ENCODE results near the gene TUT1.
"Not testable (repeated sequence)": the region's sequence is repeated elsewhere in the genome, so short reads cannot be mapped to it uniquely, and the experiment has no call there.

Gene TUT1

GRCh38 chr11:62591448-62592145 lies at the start of gene TUT1:
TUT1 (minus strand) TSS chr11:62591523; CDS start chr11:62591485, 38 bp downstream.
- peak; percentile 89 to 91 for DNase-seq (ENCODE audit: low read depth in 2 of 2)

- DNase-seq (ENCODE audit: low read depth in 2 of 2): no peak
Observed at GRCh38 chr11:62632492-62632891, 41.2 kb upstream of the TUT1 start.

- DNase-seq (ENCODE audit: low read depth in 2 of 2): no peak
Observed at GRCh38 chr11:62627713-62628112, 36.4 kb upstream of the TUT1 start.

GRCh38 chr11:62622476-62623089 lies 31.3 kb upstream of the TUT1 start:
- DNase-seq (ENCODE audit: low read depth in 2 of 2): no peak

- DNase-seq (ENCODE audit: low read depth in 2 of 2): peak; percentile 97 to 98
Observed at GRCh38 chr11:62621567-62622470, 30.5 kb upstream of the TUT1 start, which contains the start of gene B3GAT3. B3GAT3 (minus strand) TSS chr11:62621986; CDS start chr11:62621947, 39 bp downstream.

GRCh38 chr11:62621027-62621566 lies 29.8 kb upstream of the TUT1 start:
- DNase-seq (ENCODE audit: low read depth in 2 of 2): no peak

- not testable (repeated sequence) for DNase-seq (ENCODE audit: low read depth in 2 of 2)
Observed at GRCh38 chr11:62616957-62617356, 25.6 kb upstream of the TUT1 start.

GRCh38 chr11:62615521-62615920 lies 24.2 kb upstream of the TUT1 start:
- no peak for DNase-seq (ENCODE audit: low read depth in 2 of 2)

GRCh38 chr11:62614275-62614674 lies 23.0 kb upstream of the TUT1 start:
- DNase-seq (ENCODE audit: low read depth in 2 of 2): no peak

GRCh38 chr11:62613291-62613778 lies 22.0 kb upstream of the TUT1 start:
- no peak for DNase-seq (ENCODE audit: low read depth in 2 of 2)

GRCh38 chr11:62612366-62613290 lies 21.3 kb upstream of the TUT1 start, which contains the start of the genes EML3 and ROM1:
EML3 (minus strand) TSS chr11:62612775; CDS start chr11:62612457, 318 bp downstream.
ROM1 (plus strand) TSS chr11:62613257; CDS start chr11:62613282, 25 bp downstream.
- DNase-seq (ENCODE audit: low read depth in 2 of 2): peak; percentile 78 to 84

GRCh38 chr11:62611705-62612365 lies 20.5 kb upstream of the TUT1 start:
- DNase-seq (ENCODE audit: low read depth in 2 of 2): no peak

GRCh38 chr11:62610814-62611704 lies 19.7 kb upstream of the TUT1 start:
- DNase-seq (ENCODE audit: low read depth in 2 of 2): no peak

- no peak for DNase-seq (ENCODE audit: low read depth in 2 of 2)
Observed at GRCh38 chr11:62610403-62610802, 19.1 kb upstream of the TUT1 start.

GRCh38 chr11:62608776-62609175 lies 17.5 kb upstream of the TUT1 start:
- no peak for DNase-seq (ENCODE audit: low read depth in 2 of 2)

- no peak for DNase-seq (ENCODE audit: low read depth in 2 of 2)
Observed at GRCh38 chr11:62607714-62608113, 16.4 kb upstream of the TUT1 start.

GRCh38 chr11:62605902-62606301 lies 14.6 kb upstream of the TUT1 start:
- DNase-seq (ENCODE audit: low read depth in 2 of 2): no peak

GRCh38 chr11:62605467-62605866 lies 14.1 kb upstream of the TUT1 start:
- no peak for DNase-seq (ENCODE audit: low read depth in 2 of 2)
